Measurements from ENCODE around the gene ZC3H12D.

The ZC3H12D gene

GRCh38 chr6:149443411-149444181 lies 41.2 kb downstream of the ZC3H12D start:
- peak in 26 of 51 donors; percentile 1 to 73 (median 38) for DNase-seq

GRCh38 chr6:149441740-149442139 lies 43.1 kb downstream of the ZC3H12D start:
- no peak for DNase-seq

- DNase-seq = no peak
These were observed 43.8 kb downstream of the ZC3H12D start for GRCh38 chr6:149440735-149441671.

- no peak for DNase-seq
These were observed 45.2 kb downstream of the ZC3H12D start for GRCh38 chr6:149439626-149440025.

- peak in 1 of 51 donors; percentile 31 for DNase-seq
These were observed 46.0 kb downstream of the ZC3H12D start for GRCh38 chr6:149438855-149439254.

- DNase-seq = no peak
These were observed 47.6 kb downstream of the ZC3H12D start for GRCh38 chr6:149437212-149437611.

- no peak for DNase-seq
These were observed 48.2 kb downstream of the ZC3H12D start for GRCh38 chr6:149436647-149437046.

- no peak for DNase-seq
These were observed 48.8 kb downstream of the ZC3H12D start for GRCh38 chr6:149435919-149436586.

GRCh38 chr6:149433881-149434280 lies 50.9 kb downstream of the ZC3H12D start:
- no peak for DNase-seq

GRCh38 chr6:149433405-149433804 lies 51.4 kb downstream of the ZC3H12D start:
- DNase-seq = no peak

- peak; percentile 33 to 97 (median 82) for DNase-seq
These were observed 52.7 kb downstream of the ZC3H12D start for GRCh38 chr6:149431905-149432775.

GRCh38 chr6:149429427-149430360 lies 55.1 kb downstream of the ZC3H12D start:
- DNase-seq = no peak

- no peak for DNase-seq
These were observed 56.2 kb downstream of the ZC3H12D start for GRCh38 chr6:149428606-149429005.

GRCh38 chr6:149425754-149426153 lies 59.1 kb downstream of the ZC3H12D start:
- DNase-seq = no peak

- no peak for DNase-seq
These were observed 59.6 kb downstream of the ZC3H12D start for GRCh38 chr6:149425224-149425623.

GRCh38 chr6:149423964-149424440 lies 60.8 kb downstream of the ZC3H12D start:
- DNase-seq = no peak

GRCh38 chr6:149422581-149422980 lies 62.2 kb downstream of the ZC3H12D start:
- no peak for DNase-seq

- no peak for DNase-seq
These were observed 63.7 kb downstream of the ZC3H12D start for GRCh38 chr6:149421132-149421531.

GRCh38 chr6:149419696-149420404 lies 65.0 kb downstream of the ZC3H12D start:
- DNase-seq = no peak

All from hypothalamus (tissue), 51 donors.